Body of pancreas (tissue), 4 donors: ENCODE results near the gene GAST.

Experiments used
- CTCF ChIP-seq, 7 experiments: fragments of 450-650 bp in 4 of 7; fragments of 200-600 bp in 3 of 7; sonication (generic) in 3 of 7; IDR thresholded peaks; one replicate each; pipeline ENCODE4 v1.5.1; 2016 to 2019; ENCODE audit warnings: antibody characterized with exemption in 7 of 7
- POLR2A ChIP-seq, 3 donors: fragments of 450-650 bp; IDR thresholded peaks; one replicate each; pipeline ENCODE4 v1.6.1; 2016; ENCODE audit warnings: antibody characterized with exemption in 3 of 3, mild to moderate bottlenecking in 2 of 3

GRCh38 chr17:41733348-41734138 is 21.4 kb downstream of the GAST start:
- TF ChIP-seq CTCF (IDR thresholded peaks at IDR 0.05) (no peak), POLR2A (IDR thresholded peaks at IDR 0.05) (no peak)
